Gastrocnemius medialis (tissue), 4 donors: ENCODE data around the gene BLCAP. TPM values are rescaled to one million over a fixed set of nuclear protein-coding genes. Genes with fewer than 3 reads are reported as not detected.
"Not testable (repeated sequence)": the region's sequence is repeated elsewhere in the genome, so short reads cannot be mapped to it uniquely, and the experiment has no call there.

ENCODE experiments used
- ATAC-seq, 2 donors: fragments of 150-250 bp; one replicate each; pipeline ENCODE4 v1.9.1; 2016
- DNase-seq, 2 donors: peaks; one replicate each; pipeline ENCODE4 v3.0.0-alpha.2; 2019
- H3K27ac ChIP-seq, 4 donors: fragments of 200-600 bp; sonication (generic); 1 replicate in 1 of 4; 2 replicates in 3 of 4; pipeline ENCODE4 v1.5.1; 2016 to 2018; ENCODE audit warnings: mild to moderate bottlenecking in 2 of 4, moderate library complexity in 1 of 4
- H3K27me3 ChIP-seq, 3 donors: fragments of 200-600 bp; sonication (generic) in 2 of 3; 1 replicate in 1 of 3; 2 replicates in 2 of 3; pipeline versions ENCODE4 v1.5.1 to v1.6.0; 2016 to 2019; ENCODE audit warnings: mild to moderate bottlenecking in 1 of 3, moderate library complexity in 1 of 3
- H3K36me3 ChIP-seq, 2 donors: fragments of 200-600 bp; sonication (generic) in 1 of 2; one replicate each; pipeline ENCODE4 v1.5.1; 2017 to 2018
- H3K4me1 ChIP-seq, 2 donors: fragments of 200-600 bp; sonication (generic) in 1 of 2; one replicate each; pipeline ENCODE4 v1.5.1; 2016 to 2017; ENCODE audit warnings: mild to moderate bottlenecking in 2 of 2
- H3K4me3 ChIP-seq, 4 donors: fragments of 200-600 bp; sonication (generic) in 3 of 4; 1 replicate in 1 of 4; 2 replicates in 3 of 4; pipeline ENCODE4 v1.5.1; 2016 to 2019; ENCODE audit warnings: mild to moderate bottlenecking in 2 of 4
- H3K9me3 ChIP-seq, 3 donors: fragments of 200-600 bp; sonication (generic) in 2 of 3; 1 replicate in 1 of 3; 2 replicates in 2 of 3; pipeline ENCODE4 v1.5.1; 2016 to 2019
- CTCF ChIP-seq, 5 experiments: fragments of 450-650 bp in 3 of 5; fragments of 200-600 bp in 2 of 5; sonication (generic) in 2 of 5; IDR thresholded peaks in 4 of 5; conservative IDR thresholded peaks in 1 of 5; 1 replicate in 4 of 5; 2 replicates in 1 of 5; pipeline ENCODE4 v1.5.1; 2016 to 2019; ENCODE audit warnings: antibody characterized with exemption in 5 of 5, mild to moderate bottlenecking in 3 of 5, moderate library complexity in 3 of 5
- POLR2A ChIP-seq, 2 donors: fragments of 450-650 bp; IDR thresholded peaks; one replicate each; pipeline ENCODE4 v1.6.1; 2017; ENCODE audit warnings: antibody characterized with exemption in 2 of 2, mild to moderate bottlenecking in 2 of 2, moderate library complexity in 2 of 2
- in situ Hi-C, 4 donors: fragments of 200-750 bp; cut with MboI; loops; one replicate each; pipeline versions ENCODE4 v1.15.0 to v1.8.0; 2017; ENCODE audit warnings: low sequenced_read_pairs in 4 of 4
- intact Hi-C: fragments of 100-400 bp; cut with DNase I; formaldehyde crosslinking; loops from one replicate; pipeline ENCODE4 v1.15.1; 2023; ENCODE audit warnings: low total_unique reads
- total RNA-seq, 4 donors: library from RNA; depleted of rRNA; stranded (reverse); fragments of >200 nt; gene quantifications; one replicate each; pipeline versions ENCODE4 v1.1.0 to v1.2.3, GENCODE V29; 2016

The BLCAP gene
- total RNA-seq: 100 to 1,000 TPM; 222 to 583 (median 280) TPM

GRCh38 chr20:37527638-37528445 is at the start of gene BLCAP:
Gene BLCAP (minus strand): TSS chr20:37527876. CDS start chr20:37519174, 8,702 bp downstream.
- DNase-seq (peak; percentile 85 to 91), ATAC-seq (peak; percentile 54 to 59)
- in situ Hi-C loops: loop anchor here in 1 of 4 donors (25.0 kb wide), 1 partner anchor 141 kb away; no protein-coding TSS in a partner anchor

GRCh38 chr20:37577436-37577835 is 49.8 kb upstream of the BLCAP start:
- H3K27me3 ChIP-seq: not testable (repeated sequence)

More at GRCh38 chr20:37527638-37528445, at the start of gene BLCAP:
- Histone ChIP-seq H3K9me3 (no peaks in the 10 kb centered on the region), H3K36me3 (no peaks in the 10 kb centered on the region), H3K27me3 (no peaks in the 10 kb centered on the region), H3K4me3 (peak within 1 kb of the TSS; percentile 92 to 100 (median 99)), H3K4me1 (peaks cover 34 to 36% of the 10 kb centered on the region in 2 donors), H3K27ac (peak within 1 kb of the TSS; percentile 98 to 100 (median 98))
- intact Hi-C loops: loop anchor here (1.0 to 10.0 kb wide), 7 partner anchors 143 to 1063 kb away; partner anchors contain the start of genes MROH8, RBL1 and RPN2
- peak; percentile 98 for TF ChIP-seq POLR2A (IDR thresholded peaks at IDR 0.05)
- no peak for TF ChIP-seq CTCF (IDR thresholded peaks at IDR 0.05 in 4 of 5, conservative IDR thresholded peaks at IDR 0.05 in 1 of 5)

GRCh38 chr20:37576911-37577310 is 49.2 kb upstream of the BLCAP start:
- DNase-seq (no peak), ATAC-seq (no peak)
- no peak overlapping the region for H3K4me3 ChIP-seq
- no peaks in the 10 kb centered on the region for H3K4me1 ChIP-seq
- no peaks in the 10 kb centered on the region for H3K36me3 ChIP-seq
- H3K27ac ChIP-seq: no peak overlapping the region
- TF ChIP-seq CTCF (IDR thresholded peaks at IDR 0.05 in 4 of 5, conservative IDR thresholded peaks at IDR 0.05 in 1 of 5) (no peak), POLR2A (IDR thresholded peaks at IDR 0.05) (no peak)
- H3K9me3 ChIP-seq: no peaks in the 10 kb centered on the region
- in situ Hi-C loops: loop anchor here in 1 of 4 donors (25.0 kb wide), 1 partner anchor 610 kb away; no protein-coding TSS in a partner anchor
- peaks cover 0 to 3% (median 0%) of the 10 kb centered on the region in 3 donors for H3K27me3 ChIP-seq
- intact Hi-C loops: no loop called here

More at GRCh38 chr20:37577436-37577835, 49.8 kb upstream of the BLCAP start:
- H3K9me3 ChIP-seq, intact Hi-C loops, ATAC-seq, H3K4me3 ChIP-seq, H3K36me3 ChIP-seq, DNase-seq, H3K4me1 ChIP-seq, H3K27ac ChIP-seq: not testable (repeated sequence)
- in situ Hi-C loops: loop anchor here in 1 of 4 donors (25.0 kb wide), 1 partner anchor 610 kb away; no protein-coding TSS in a partner anchor

- ATAC-seq (no peak), DNase-seq (no peak)
- Histone ChIP-seq H3K4me1 (no peaks in the 10 kb centered on the region), H3K9me3 (no peaks in the 10 kb centered on the region), H3K27me3 (peaks cover 0 to 3% (median 0%) of the 10 kb centered on the region in 3 donors), H3K4me3 (no peak overlapping the region), H3K27ac (no peak overlapping the region), H3K36me3 (no peaks in the 10 kb centered on the region)
- in situ Hi-C loops (loop anchor here in 1 of 4 donors (25.0 kb wide), 1 partner anchor 611 kb away; no protein-coding TSS in a partner anchor), intact Hi-C loops (no loop called here)
- no peak for TF ChIP-seq CTCF (IDR thresholded peaks at IDR 0.05 in 4 of 5, conservative IDR thresholded peaks at IDR 0.05 in 1 of 5)
- no peak for TF ChIP-seq POLR2A (IDR thresholded peaks at IDR 0.05)
Measured at GRCh38 chr20:37575884-37576283, 48.2 kb upstream of the BLCAP start.
